Cardiac muscle cell (in vitro differentiated cells and primary cell): ENCODE measurements around the gene PECR. TPM values are rescaled to one million over a fixed set of nuclear protein-coding genes. Genes with fewer than 3 reads are reported as not detected.
A peak's percentile ranks its signal among the peaks of the same experiment; 100 is the strongest.

Experiments
- DNase-seq, 2 donors: peaks; one replicate each; pipeline versions ENCODE4 v3.0.0 to v3.0.0-alpha.2; 2010 to 2017; ENCODE audit warnings: low read depth in 1 of 2, low spot score in 1 of 2
- H3K27ac ChIP-seq: fragments of 200-600 bp; sonication (generic); 2 replicates; pipeline ENCODE4 v1.5.1; 2016
- H3K27me3 ChIP-seq: fragments of 200-600 bp; sonication (generic); 2 replicates; pipeline ENCODE4 v1.6.0; 2016; ENCODE audit warnings: control low read depth
- H3K36me3 ChIP-seq: fragments of 200-600 bp; sonication (generic); 2 replicates; pipeline ENCODE4 v1.5.1; 2016; ENCODE audit warnings: control low read depth
- H3K4me1 ChIP-seq: fragments of 200-600 bp; sonication (generic); 2 replicates; pipeline ENCODE4 v1.8.1; 2017; ENCODE audit warnings: low read depth, mild to moderate bottlenecking, mixed run types
- H3K4me3 ChIP-seq: fragments of 200-600 bp; sonication (generic); 2 replicates; pipeline ENCODE4 v1.5.1; 2016; ENCODE audit warnings: mild to moderate bottlenecking
- H3K9me3 ChIP-seq: fragments of 200-600 bp; sonication (generic); 2 replicates; pipeline ENCODE4 v1.5.1; 2017; ENCODE audit warnings: low read depth, mild to moderate bottlenecking, control low read depth
- CTCF ChIP-seq: IDR thresholded peaks from 2 replicates; pipeline ENCODE4 v1.5.1; 2012; ENCODE audit warnings: low read depth, mild to moderate bottlenecking, low read length
- polyA plus RNA-seq: library from polyadenylated mRNA; unstranded; fragments of >200 nt; fragmentation: Nextera tagmentation; extraction: Ambion mirVana; gene quantifications from 2 replicates; pipeline ENCODE4 v1.2.1, GENCODE V29; 2016
- total RNA-seq: library from RNA; depleted of rRNA; stranded (reverse); fragments of >200 nt; gene quantifications from 2 replicates; pipeline ENCODE4 v1.2.3, GENCODE V29; 2016

Gene PECR
- total and polyA plus RNA-seq, 2 experiments from 2014 or later = 6.4 to 11.4 TPM

DNA sequence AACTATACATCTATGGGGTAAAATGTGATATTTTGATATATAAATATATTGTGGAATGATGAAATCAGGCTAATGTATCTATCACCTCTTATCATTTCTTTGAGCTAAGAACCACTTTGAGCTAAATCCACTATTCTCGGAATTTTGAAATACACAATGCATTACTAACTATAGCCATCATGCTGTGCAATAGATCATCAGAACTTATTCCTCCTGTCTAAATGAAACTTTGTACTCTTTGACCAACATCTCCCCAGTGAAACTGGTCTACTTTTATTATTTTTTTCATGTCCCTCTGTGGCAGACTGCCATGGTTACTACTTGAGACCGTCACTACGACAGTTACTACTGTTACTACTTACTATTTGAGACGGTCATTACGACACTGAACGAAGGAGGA is 11.4 kb downstream of the PECR start:
- H3K4me3 ChIP-seq = no peak overlapping the region
- no peak for TF ChIP-seq CTCF
- DNase-seq = no peak
- H3K4me1 ChIP-seq = no peaks in the 10 kb centered on the region
- no peaks in the 10 kb centered on the region for H3K27me3 ChIP-seq
- H3K27ac ChIP-seq = no peak overlapping the region
- H3K36me3 ChIP-seq = no peaks in the 10 kb centered on the region
- no peaks in the 10 kb centered on the region for H3K9me3 ChIP-seq

DNA sequence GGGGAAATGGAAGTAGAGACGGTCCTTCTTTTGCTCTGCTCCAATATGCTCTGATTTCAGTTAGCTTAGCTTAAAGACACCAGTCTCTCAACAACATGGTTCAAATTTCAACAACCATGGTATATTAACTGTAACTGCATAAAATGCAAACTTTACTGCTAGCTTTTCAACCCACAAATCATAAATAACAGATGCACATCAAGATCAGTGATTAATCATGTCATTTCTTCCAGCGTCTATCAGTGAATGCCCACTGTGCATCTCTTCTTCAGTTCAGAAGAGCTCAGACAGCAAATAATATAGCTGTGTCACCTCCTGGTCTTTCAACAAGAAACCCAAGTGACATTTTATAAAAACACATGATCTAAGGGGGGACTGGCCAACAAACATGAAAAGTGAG is 12.6 kb downstream of the PECR start:
- Histone ChIP-seq H3K4me3 (no peak overlapping the region), H3K4me1 (no peaks in the 10 kb centered on the region), H3K27ac (no peak overlapping the region), H3K36me3 (no peaks in the 10 kb centered on the region), H3K9me3 (no peaks in the 10 kb centered on the region), H3K27me3 (no peaks in the 10 kb centered on the region)
- DNase-seq = no peak
- TF ChIP-seq CTCF = no peak

GRCh38 chr2:216066230-216066629 is 15.4 kb downstream of the PECR start:
- no peaks in the 10 kb centered on the region for H3K36me3 ChIP-seq
- H3K4me3 ChIP-seq = no peak overlapping the region
- DNase-seq = peak in 1 of 2 donors; percentile 86
- no peaks in the 10 kb centered on the region for H3K9me3 ChIP-seq
- H3K27me3 ChIP-seq = no peaks in the 10 kb centered on the region
- H3K27ac ChIP-seq = no peak overlapping the region
- no peaks in the 10 kb centered on the region for H3K4me1 ChIP-seq
- no peak for TF ChIP-seq CTCF

DNA sequence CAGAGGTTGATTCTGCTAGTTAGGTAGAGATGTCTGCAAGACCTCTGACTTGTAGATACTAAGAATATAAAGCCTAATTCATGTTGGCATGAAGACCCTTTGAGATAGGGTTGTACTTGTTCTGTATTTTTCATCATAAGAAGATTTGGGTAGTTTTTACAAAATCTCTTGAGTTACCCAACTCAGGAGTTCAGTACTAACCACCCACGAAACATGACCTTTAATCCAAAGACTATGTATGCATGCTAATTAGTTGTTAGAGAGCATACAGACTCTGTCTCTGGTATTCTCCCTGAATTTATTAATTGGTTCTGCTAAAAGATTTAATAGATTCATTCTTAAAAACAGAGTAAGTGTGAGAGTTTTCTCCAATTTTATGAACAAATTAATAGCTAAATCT is 16.9 kb downstream of the PECR start:
- TF ChIP-seq CTCF = no peak
- H3K9me3 ChIP-seq = no peaks in the 10 kb centered on the region

DNA sequence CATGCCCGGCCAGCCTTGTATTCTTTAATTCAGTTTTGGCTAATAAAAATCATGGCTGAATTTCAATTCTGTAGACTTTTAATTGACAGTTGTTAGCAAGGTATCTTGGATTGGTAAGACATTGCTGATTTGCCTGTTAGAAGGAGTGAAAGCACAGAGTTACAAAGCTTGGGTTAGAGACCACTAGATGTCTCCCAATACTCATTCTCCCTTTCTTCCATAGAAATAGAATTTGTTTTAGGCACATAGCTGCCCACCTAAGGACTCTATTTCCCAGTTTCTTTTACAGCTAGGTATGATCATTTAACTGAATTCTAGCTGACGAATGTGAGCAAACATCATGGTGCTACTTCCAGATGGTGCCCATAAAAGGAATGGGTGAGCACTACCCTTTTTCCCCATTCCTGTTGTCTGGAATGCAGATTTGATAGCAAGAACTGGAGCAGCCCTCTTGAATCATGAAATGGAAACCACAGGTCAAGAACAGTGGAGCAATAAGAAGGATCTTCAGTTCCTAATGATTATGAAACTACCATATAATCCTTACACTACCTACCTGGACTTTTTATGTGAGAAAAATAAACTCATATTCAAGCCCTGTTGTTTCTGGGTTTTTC is 17.5 kb downstream of the PECR start:
- H3K36me3 ChIP-seq = peaks cover 4% of the 10 kb centered on the region
- no peaks in the 10 kb centered on the region for H3K4me1 ChIP-seq
- DNase-seq = peak; percentile 5 to 66

More for the DNA sequence above, 16.9 kb downstream of the PECR start:
- Histone ChIP-seq H3K4me1 (no peaks in the 10 kb centered on the region), H3K4me3 (no peak overlapping the region), H3K27me3 (no peaks in the 10 kb centered on the region), H3K27ac (no peak overlapping the region), H3K36me3 (no peaks in the 10 kb centered on the region)
- no peak for DNase-seq

More for the DNA sequence above, 17.5 kb downstream of the PECR start:
- TF ChIP-seq CTCF = peak; percentile 24
- Histone ChIP-seq H3K4me3 (no peak overlapping the region), H3K9me3 (no peaks in the 10 kb centered on the region), H3K27me3 (no peaks in the 10 kb centered on the region), H3K27ac (no peak overlapping the region)
